Stimulated activated CD4-positive, alpha-beta T cell treated with anti-CD3 and anti-CD28 coated beads, Interleukin-1b, Interleukin-23, amount 100 ng/mL, for 1 hour (primary cell): ENCODE measurements around the gene CELA2A.
"Not testable (repeated sequence)": the region's sequence is repeated elsewhere in the genome, so short reads cannot be mapped to it uniquely, and the experiment has no call there.

ENCODE experiments used
- DNase-seq, 2 donors: peaks; one replicate each; pipeline ENCODE4 v3.0.0-alpha.2; 2020; ENCODE audit warnings: low read depth in 2 of 2

The CELA2A gene

DNA sequence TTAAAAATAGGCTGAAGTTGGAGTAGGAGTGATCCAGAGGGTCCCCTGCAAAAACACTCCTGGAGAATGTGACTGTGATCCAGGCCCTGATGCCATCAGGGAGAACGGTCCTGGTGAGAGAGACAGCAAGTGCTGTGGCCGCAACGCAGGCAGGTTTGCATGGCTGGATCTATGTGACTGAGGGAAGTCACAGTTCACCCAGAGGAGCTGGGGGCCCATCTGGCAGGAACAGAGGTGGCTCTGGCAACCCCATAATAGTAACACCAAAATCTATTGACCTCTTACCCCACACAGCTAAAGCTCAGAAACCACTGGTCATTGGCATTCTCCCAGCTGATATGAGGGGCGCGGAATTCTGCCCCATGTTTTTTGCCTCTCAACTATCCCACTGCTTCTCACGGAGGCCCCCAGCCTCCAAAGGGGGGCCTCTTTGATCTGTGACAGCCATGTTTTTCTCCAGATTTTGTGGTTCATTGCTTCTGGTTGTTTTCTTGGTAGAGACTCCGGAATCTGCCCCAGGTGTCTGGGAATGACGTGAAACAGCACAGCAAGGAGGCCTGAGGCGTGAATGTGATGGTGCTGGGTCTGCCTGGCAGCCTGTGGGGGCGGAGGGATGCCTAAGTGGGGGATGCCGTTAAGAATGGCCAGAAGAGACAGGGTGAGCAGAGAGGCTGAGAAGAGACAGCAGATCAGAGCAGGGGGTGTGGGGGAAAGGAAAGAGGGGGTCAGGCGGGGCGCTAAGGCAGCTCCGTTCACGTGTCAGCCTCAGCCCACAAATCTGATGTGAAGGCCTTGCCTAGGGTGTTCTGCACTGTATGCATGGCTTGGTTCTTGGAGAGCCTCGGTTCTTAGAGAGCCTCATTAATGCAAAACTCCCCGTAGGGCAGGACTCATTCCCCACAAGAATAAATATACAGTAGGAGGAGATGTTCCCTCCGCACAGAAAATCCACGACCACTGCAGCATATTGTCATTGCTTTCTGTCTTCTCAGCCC lies 43.9 kb downstream of the CELA2A start:
- DNase-seq, result no peak

DNA sequence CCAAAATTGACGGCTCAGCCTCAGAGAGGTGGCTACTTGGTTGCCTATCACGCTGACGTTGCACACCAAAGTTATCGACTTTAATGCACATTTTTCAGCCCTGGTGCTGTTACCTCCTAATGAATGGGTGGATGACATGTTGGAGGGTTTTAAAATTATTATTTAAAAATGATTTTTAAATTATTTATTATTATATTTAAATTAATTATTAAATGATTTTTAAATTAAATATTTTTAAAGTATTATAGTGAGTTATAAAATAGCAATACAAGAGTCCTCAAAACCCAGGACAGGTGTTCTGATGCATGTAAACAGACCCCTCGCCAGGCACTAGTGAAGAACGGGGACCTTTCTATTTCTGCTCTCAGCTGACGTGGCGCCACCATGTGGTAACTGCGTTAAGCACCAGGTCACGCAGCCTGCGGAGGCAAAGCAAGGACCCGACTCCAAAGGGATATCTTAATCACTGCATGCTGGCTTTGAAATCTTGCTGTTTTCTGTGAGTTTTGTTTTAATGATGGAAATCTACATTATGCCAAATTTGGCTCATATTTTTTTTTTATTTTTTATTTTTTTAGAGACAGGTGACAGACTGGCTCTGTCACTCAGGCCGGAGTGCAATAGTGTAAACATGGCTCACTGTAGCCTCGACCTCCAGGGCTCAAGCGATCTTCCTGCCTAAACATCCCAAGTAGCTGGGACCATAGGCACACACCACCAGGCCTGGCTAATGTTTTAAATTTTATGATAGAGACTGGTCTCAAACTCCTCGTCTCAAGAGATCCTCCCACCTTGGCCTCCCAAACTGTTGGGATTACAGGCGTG lies 44.9 kb downstream of the CELA2A start:
- peak in 1 of 2 donors; percentile 24 for DNase-seq

DNA sequence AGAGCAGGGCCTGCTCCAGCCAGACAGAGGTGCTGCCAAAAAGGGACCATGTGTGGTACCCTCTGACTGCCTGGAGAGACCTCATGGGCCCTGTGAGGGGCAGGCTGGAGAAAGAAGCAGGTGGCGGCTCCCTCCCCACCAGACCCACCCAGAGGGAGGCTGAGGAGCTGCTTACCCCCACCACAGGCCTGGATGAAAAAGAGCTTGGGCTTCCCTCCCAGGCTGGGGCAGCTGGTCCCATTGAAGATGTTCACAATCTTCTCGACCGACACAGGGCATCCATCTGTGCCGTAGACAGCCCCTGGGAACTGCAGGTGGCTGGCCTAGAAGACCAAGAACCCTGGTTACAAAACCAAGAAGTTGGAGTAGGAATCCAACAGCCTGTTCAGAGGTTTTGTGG lies 47.9 kb downstream of the CELA2A start:
- DNase-seq, result no peak

DNA sequence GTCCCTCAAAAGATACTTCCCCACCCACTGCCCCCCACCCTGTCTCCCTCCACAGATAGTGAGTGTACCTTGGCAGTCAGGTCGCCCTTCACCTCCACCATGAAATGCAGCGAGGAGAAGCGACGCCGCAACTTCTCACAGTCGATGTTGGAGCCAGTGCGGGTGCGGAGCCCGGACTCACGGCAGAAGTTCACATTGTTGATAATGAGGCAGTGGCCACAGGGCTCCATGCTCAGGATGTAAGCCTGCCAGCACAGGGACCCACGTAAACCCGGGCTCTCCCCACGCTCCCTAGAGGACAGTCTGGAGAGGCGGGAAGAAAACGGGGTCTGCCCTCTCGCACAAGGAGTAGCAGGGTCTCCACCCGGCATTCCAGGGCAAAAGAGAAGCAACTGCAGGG lies 50.3 kb downstream of the CELA2A start:
- DNase-seq, result no peak

DNA sequence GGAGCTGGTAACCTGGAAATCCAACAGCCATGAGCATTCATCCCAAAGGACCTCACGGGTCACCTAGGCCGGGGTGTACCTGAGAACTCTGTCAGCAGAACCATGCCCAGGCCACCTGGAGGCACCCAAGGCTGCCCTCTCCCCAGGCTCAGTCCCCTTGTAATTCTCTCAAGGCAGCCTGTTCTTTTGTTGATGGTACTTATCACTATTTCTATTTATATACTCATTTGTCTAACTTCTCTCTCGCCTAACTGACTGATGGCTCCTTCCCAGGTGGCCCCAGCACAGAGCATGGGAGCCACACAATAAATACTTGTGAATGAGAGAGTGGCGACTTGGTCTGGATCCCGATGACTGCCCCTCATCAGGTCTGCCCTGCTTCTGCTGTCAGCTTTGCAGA lies 50.7 kb downstream of the CELA2A start:
- DNase-seq, result no peak

DNA sequence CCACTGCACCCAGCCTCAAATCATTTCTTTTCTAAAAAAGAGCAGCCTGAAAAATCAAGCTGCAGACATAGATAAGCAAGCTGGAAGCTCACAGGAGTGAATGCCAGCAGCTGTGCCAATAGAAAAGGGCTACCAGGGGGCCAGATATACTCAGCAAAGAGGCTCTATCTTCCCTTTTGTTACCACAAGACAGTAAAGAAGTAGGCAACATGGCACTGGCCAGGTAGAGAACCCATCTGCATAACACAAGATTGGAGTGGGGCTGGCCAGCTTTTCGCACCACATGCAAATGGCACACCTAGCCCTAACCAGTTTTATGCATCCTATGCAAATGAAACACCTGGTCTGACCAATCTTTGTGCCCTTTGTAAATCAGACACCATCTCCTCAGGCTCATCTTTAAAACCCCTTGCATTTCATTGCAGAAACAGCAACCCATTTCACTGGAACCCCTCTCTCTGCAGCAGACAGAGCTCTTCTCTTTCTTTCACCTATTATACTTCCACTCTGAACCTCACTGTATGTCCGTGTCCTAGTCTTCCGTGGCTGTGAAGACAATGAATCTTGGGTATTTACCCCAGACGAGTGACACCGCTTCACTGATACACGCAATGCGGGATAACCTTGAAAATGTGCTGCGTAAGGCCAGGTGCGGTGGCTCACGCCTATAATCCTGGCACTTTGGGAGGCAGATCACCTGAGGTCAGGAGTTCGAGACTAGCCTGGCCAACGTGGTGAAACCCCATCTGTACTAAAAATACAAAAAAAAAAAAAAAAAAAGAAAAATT lies 52.4 kb downstream of the CELA2A start:
- no peak for DNase-seq

DNA sequence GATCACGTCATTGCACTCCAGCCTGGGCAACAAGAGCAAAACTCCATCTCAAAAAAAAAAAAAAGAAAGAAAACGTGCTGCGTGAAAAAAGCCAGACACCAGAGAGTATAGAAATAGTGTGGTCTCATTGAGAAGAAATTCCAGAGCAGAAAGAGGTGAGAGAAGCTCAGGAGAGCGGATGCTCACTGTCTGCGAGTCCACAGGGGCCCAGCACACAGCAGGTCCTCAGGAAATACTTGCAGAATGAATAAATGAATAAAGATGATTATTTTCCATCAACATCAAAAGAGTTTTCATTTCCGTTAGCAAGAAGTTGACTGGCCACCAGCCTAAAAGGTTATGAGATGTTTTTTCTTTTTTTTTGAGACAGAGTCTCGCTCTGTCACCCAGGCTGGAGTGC lies 53.1 kb downstream of the CELA2A start:
- DNase-seq, result no peak

DNA sequence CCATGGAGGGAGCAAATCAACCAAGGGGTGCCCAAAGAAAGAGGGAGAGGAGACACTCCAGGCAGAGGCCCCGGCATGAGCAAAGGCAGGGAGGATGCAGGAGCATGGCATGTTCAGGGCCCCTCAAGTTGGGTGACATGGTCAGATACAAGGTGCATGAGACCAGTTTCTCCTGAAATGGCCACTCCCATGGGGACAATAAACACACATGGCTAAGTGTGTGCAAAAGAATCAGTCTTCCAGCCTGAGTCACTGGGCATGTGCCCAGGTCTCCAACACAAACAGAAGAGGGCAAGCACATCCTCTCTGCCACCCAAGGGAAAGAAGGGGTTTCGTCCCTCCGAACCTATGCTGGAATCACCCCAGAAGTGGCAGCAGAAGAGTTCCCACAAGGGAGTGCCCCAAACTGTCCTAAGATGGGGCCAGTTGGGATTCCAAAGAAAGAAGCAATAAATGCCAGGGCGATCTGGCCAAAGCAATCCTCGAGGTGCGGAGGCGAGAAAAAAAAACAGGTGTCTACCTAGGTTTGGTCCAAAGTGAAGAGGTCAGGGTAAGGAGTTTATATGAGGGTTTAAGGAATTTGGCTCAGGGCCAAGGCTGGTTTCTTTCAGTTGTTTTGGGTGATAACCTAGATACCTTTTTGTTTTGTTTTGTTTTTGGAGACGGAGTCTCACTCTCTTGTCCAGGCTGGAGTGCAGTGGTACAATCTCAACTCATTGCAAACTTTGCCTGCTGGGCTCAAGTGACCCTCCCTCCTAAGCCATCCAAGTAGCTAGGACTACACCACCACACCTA lies 54.3 kb downstream of the CELA2A start:
- DNase-seq, result no peak

DNA sequence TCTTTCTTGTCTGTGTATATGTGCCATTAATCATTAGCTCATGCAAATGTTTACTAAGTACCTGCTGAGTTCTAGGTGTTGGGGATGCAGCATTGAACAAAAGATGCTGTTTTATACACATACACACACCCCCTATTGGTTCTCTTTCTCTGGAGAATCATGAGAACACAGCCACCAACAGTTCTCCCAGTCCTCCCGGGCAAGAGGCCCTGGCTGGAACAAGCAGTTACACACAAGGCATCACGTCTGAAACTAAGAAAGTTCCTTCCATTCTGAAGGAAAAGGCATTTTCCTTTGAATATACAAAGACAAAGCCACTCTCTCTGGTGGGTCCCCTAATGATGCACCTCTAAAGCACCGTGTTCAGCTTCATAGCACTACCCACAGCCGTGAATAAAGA lies 56.7 kb downstream of the CELA2A start:
- no peak for DNase-seq

DNA sequence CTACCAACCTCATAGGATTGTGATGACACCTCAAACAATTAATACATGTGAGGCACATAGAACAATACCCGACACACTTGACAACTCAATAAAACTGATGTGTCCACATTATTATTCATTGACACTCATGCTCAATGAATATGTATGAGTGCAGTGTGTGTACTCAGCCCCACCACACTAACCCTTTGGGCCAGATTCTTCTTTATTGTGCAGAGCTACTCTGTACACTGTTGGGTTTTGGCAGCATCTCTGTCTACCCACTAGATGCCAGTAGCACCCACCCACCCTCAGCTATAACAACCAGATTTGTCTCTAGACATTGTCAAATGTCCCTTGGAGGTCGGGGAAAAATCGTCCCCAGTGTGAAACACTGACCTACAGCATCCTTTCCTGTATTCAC lies 57.4 kb downstream of the CELA2A start:
- DNase-seq, result no peak

DNA sequence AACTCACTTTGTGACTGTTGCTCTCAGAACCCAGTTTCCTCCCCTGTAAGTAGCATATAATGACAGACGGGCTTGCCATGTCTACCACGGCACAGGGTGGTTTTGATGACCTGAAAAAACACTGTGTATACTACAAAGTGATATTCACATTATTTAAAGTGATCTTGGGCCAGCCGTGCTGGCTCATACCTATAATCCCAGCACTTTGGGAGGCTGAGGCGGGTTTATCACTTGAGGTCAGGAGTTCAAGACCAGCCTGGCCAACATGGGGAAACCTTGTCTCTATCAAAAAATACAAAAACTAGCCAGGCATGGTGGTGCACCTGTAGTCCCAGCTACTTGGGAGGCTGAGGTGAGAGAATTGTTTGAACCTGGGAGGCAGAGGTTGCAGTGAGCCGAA lies 58.0 kb downstream of the CELA2A start:
- DNase-seq, result not testable (repeated sequence)

DNA sequence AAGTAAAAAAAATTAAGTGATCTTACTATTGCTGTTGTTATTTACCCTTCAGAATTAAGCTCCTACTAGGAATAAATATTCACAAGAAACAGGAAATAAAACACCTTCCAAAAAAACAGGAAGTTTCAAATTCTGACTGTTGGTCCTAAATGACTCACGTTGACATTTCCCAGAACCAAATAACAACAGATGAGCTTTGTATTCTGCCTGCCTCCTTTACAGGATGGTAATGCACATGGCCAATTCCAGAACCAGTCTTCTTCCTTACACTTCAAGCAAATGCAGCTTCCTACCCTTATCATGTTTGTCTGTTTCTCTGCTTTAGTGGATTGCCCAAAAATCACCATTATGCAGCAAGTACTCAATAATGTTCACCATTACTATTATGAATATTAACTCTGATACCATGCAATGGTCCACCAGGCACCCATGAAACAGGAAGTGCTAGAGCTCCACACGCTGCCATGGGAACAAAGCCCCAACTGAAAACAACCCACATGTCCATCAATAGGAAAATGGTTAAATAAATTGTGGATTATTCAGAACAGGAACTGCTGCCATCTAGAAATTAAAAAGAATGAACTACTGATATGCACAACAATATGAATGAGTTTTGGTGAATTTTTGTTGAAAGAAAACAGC lies 58.6 kb downstream of the CELA2A start:
- no peak for DNase-seq

DNA sequence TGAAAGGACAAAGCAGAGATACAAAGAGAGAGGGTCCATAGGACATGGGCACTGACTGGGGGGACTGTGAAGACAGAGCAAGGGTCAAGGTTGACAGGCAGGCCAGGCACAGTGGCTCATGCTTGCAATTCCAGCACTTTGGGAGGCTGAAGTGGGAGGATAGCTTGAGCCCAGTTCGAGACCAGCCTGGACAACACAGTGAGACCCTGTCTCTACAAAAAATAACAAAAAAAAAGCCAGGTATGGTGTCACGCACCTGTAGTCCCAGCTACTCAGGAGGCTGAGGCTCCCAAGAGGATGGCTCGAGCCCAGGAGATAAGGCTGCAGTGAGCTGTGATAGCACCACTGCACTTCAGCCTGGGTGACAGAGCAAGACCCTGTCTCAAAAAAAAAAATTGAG lies 63.1 kb downstream of the CELA2A start:
- no peak for DNase-seq

DNA sequence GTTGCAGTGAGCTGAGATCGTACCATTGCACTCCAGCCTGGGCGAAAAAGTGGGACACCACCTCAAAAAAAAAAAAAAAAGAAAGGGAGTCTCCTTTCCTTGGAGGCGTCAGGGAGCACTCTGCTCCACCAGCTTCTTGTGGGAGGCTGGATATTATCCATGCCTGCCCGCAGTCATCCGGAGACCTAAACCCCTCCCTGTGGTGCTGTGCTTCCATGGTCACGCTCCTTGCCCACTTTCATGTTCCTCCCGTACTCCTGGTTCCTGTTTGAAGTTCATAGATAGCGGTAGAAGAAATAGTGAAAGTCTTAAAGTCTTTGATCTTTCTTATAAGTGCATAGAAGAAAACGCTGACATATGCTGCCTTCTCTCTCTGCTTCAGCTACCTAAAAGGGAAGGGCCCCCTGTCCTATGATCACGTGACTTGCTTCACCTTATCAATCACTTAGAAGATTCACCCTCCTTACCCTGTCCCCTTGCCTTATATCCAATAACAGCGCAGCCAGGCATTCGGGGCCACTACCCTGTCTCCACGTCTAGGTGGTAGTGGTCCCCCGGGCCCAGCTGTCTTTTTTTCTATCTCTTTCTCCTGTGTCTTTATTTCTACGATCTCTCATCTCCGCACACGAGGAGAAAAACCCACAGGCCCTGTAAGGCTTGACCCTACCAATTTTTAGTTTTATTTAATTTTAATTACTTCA lies 64.8 kb downstream of the CELA2A start:
- not testable (repeated sequence) for DNase-seq
